ENCODE results near the gene MCOLN1.

DNA sequence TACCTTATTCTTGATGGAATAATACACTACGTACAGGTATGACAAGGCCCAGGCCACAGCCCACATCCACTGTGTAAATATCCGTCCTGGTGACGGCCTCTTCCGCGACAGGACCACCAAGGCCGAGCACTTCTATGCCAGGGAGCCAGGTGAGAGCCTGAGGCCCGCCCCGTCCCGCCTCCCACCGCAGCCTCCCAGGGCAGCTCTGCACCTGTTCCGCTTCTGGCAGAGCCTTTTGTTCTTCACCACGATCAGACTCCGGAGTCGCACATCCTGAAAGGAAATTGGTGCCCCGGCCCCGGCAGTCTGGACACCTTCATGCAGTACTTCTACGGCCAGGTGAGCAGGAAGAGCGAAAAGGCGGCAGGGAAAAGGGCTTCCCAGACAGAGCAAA, 17.1 kb upstream of the MCOLN1 start:
- TF ChIP-seq, protein P1, sequence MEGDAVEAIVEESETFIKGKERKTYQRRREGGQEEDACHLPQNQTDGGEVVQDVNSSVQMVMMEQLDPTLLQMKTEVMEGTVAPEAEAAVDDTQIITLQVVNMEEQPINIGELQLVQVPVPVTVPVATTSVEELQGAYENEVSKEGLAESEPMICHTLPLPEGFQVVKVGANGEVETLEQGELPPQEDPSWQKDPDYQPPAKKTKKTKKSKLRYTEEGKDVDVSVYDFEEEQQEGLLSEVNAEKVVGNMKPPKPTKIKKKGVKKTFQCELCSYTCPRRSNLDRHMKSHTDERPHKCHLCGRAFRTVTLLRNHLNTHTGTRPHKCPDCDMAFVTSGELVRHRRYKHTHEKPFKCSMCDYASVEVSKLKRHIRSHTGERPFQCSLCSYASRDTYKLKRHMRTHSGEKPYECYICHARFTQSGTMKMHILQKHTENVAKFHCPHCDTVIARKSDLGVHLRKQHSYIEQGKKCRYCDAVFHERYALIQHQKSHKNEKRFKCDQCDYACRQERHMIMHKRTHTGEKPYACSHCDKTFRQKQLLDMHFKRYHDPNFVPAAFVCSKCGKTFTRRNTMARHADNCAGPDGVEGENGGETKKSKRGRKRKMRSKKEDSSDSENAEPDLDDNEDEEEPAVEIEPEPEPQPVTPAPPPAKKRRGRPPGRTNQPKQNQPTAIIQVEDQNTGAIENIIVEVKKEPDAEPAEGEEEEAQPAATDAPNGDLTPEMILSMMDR (IDR thresholded peaks at IDR 0.05; ENCODE audit: poor library complexity) = no peak
- TF ChIP-seq EZH2phosphoT487 (IDR thresholded peaks at IDR 0.05; ENCODE audit: low read depth, severe bottlenecking, unreplicated experiment) (no peak), EZH2 (IDR thresholded peaks at IDR 0.05; ENCODE audit: borderline replicate concordance) (no peak)

Measured in hepatocyte (in vitro differentiated cells).